H1 (cell line): ENCODE data around the gene EFCAB8. TPM values are rescaled to one million over a fixed set of nuclear protein-coding genes. Genes with fewer than 3 reads are reported as not detected.

Source experiments
- CTCF ChIA-PET: fragments of 300-600 bp; sonication (Branson Sonifier 250); formaldehyde crosslinking; loops from one replicate; lab custom pipeline; 2021; ENCODE audit not compliant: partially characterized antibody; lab: Charles Lee
- POLR2A ChIA-PET: fragments of 300-600 bp; sonication (Branson Sonifier 250); formaldehyde crosslinking; loops from one replicate; lab custom pipeline; 2021; ENCODE audit warnings: inconsistent platforms; ENCODE audit not compliant: partially characterized antibody; lab: Charles Lee
- DNase-seq, 2 experiments: peaks; one replicate each; pipeline versions ENCODE4 v3.0.0 to v3.0.0-alpha.2; 2010 to 2022; ENCODE audit warnings: low spot score in 2 of 2, low read depth in 1 of 2, mixed read lengths in 1 of 2
- FAIRE-seq: peaks from 2 replicates; lab custom pipeline; 2011; peaks lifted over from hg19 to GRCh38; lab: Jason Lieb, UNC
- H2AFZ ChIP-seq: 2 replicates; pipeline ENCODE4 v1.8.1; 2012; ENCODE audit warnings: low read length, inconsistent platforms
- H2AK5ac ChIP-seq: 2 replicates; pipeline ENCODE4 v1.6.1; 2013; ENCODE audit warnings: low read depth, low read length
- H2BK120ac ChIP-seq: replicated peaks from 2 replicates; pipeline ENCODE3; 2013; ENCODE audit warnings: low read depth, low read length, inconsistent platforms
- H2BK12ac ChIP-seq: 2 replicates; pipeline ENCODE4 v1.6.1; 2013; ENCODE audit warnings: low read depth, low read length
- H2BK15ac ChIP-seq: 2 replicates; pipeline ENCODE4 v1.6.1; 2013; ENCODE audit warnings: low read length
- H2BK20ac ChIP-seq: 2 replicates; pipeline ENCODE4 v1.6.1; 2013; ENCODE audit warnings: low read length
- H2BK5ac ChIP-seq: 2 replicates; pipeline ENCODE4 v1.6.1; 2013; ENCODE audit warnings: low read depth, low read length
- H3K14ac ChIP-seq: 2 replicates; pipeline ENCODE4 v1.6.1; 2013; ENCODE audit warnings: inconsistent platforms; ENCODE audit not compliant: insufficient read length
- H3K18ac ChIP-seq: 2 replicates; pipeline ENCODE4 v1.6.1; 2013; ENCODE audit warnings: low read length; ENCODE audit errors: extremely low read depth
- H3K23ac ChIP-seq: 2 replicates; pipeline ENCODE4 v1.6.1; 2013; ENCODE audit warnings: inconsistent platforms; ENCODE audit not compliant: insufficient read length
- H3K23me2 ChIP-seq: 2 replicates; pipeline ENCODE4 v1.6.1; 2013; ENCODE audit warnings: low read depth, low read length
- H3K27ac ChIP-seq: 2 replicates; pipeline ENCODE4 v1.6.1; 2011; ENCODE audit warnings: low read depth, low read length, inconsistent platforms
- H3K27me3 ChIP-seq, 4 experiments: replicated peaks in 1 of 4; 1 replicate in 1 of 4; 2 replicates in 3 of 4; pipeline versions ENCODE4 v1.6.1 to v1.8.1; 2011 to 2013; ENCODE audit warnings: low read length in 3 of 4, mild to moderate bottlenecking in 3 of 4, inconsistent platforms in 2 of 4, mixed read lengths in 2 of 4, moderate library complexity in 1 of 4; ENCODE audit not compliant: control insufficient read depth in 3 of 4, insufficient read depth in 3 of 4; ENCODE audit errors: extremely low read depth in 1 of 4
- H3K36me3 ChIP-seq, 4 experiments: 2 replicates each; pipeline versions ENCODE4 v1.6.1 to v1.8.1; 2011 to 2013; ENCODE audit warnings: mild to moderate bottlenecking in 4 of 4, low read length in 3 of 4, moderate library complexity in 2 of 4, control low read depth in 1 of 4, inconsistent platforms in 1 of 4; ENCODE audit not compliant: insufficient read depth in 4 of 4, control insufficient read depth in 2 of 4
- H3K4ac ChIP-seq: replicated peaks from 2 replicates; pipeline ENCODE3; 2013; ENCODE audit warnings: low read length, low read depth, mixed read lengths, inconsistent platforms; ENCODE audit not compliant: insufficient read length
- H3K4me1 ChIP-seq, 4 experiments: replicated peaks in 1 of 4; 1 replicate in 1 of 4; 2 replicates in 3 of 4; pipeline versions ENCODE4 v1.6.1 to v1.8.1; 2011 to 2013; ENCODE audit warnings: low read length in 3 of 4, inconsistent platforms in 2 of 4, mixed read lengths in 1 of 4; ENCODE audit not compliant: insufficient read depth in 4 of 4, control insufficient read depth in 3 of 4
- H3K4me2 ChIP-seq, 2 experiments: 2 replicates each; pipeline versions ENCODE4 v1.6.1 to v1.8.1; 2011 to 2013; ENCODE audit warnings: low read depth in 2 of 2, low read length in 2 of 2, control low read depth in 1 of 2, inconsistent platforms in 1 of 2, mild to moderate bottlenecking in 1 of 2; ENCODE audit not compliant: insufficient read depth in 1 of 2
- H3K4me3 ChIP-seq, 4 experiments: fragments of 200-600, 300-600 bp in 1 of 4; sonication (generic), shearing (Covaris generic), sonication (Bioruptor Twin) in 1 of 4; 2 replicates each; pipeline versions ENCODE4 v1.5.1 to v1.8.1; 2011 to 2016; ENCODE audit warnings: low read length in 4 of 4, low read depth in 3 of 4, control low read depth in 2 of 4, inconsistent platforms in 2 of 4, mild to moderate bottlenecking in 2 of 4, mixed read lengths in 1 of 4, moderate library complexity in 1 of 4; ENCODE audit not compliant: insufficient read depth in 2 of 4; ENCODE audit errors: extremely low read depth in 1 of 4
- H3K56ac ChIP-seq: replicated peaks from 2 replicates; pipeline ENCODE3; 2013; ENCODE audit warnings: low read depth, mild to moderate bottlenecking, mixed read lengths, low read length, inconsistent platforms; ENCODE audit not compliant: insufficient read length
- H3K79me1 ChIP-seq: 2 replicates; pipeline ENCODE4 v1.6.1; 2013; ENCODE audit warnings: low read depth, low read length, control low read depth
- H3K79me2 ChIP-seq, 2 experiments: 2 replicates each; pipeline versions ENCODE4 v1.6.1 to v1.8.1; 2012 to 2013; ENCODE audit warnings: low read length in 2 of 2, mild to moderate bottlenecking in 2 of 2, inconsistent platforms in 1 of 2; ENCODE audit not compliant: insufficient read depth in 2 of 2, control insufficient read depth in 1 of 2
- H3K9ac ChIP-seq, 4 experiments: replicated peaks in 1 of 4; 1 replicate in 1 of 4; 2 replicates in 3 of 4; pipeline versions ENCODE4 v1.6.1 to v1.8.1; 2011 to 2013; ENCODE audit warnings: low read depth in 3 of 4, low read length in 3 of 4, control low read depth in 2 of 4, mild to moderate bottlenecking in 2 of 4, moderate library complexity in 2 of 4, inconsistent platforms in 1 of 4; ENCODE audit errors: extremely low read depth in 1 of 4
- H3K9me3 ChIP-seq, 2 experiments: 2 replicates each; pipeline versions ENCODE4 v1.6.1 to v1.8.1; 2012 to 2013; ENCODE audit warnings: mild to moderate bottlenecking in 2 of 2, moderate library complexity in 2 of 2, control low read depth in 1 of 2, inconsistent platforms in 1 of 2, low read depth in 1 of 2, low read length in 1 of 2, mixed read lengths in 1 of 2; ENCODE audit not compliant: insufficient read depth in 2 of 2
- H4K20me1 ChIP-seq, 2 experiments: replicated peaks in 1 of 2; 2 replicates each; pipeline versions ENCODE3 to v1.8.1; 2011 to 2013; ENCODE audit warnings: inconsistent platforms in 2 of 2, low read length in 2 of 2, mild to moderate bottlenecking in 1 of 2; ENCODE audit not compliant: insufficient read depth in 2 of 2, control insufficient read depth in 1 of 2
- H4K5ac ChIP-seq: 2 replicates; pipeline ENCODE4 v1.6.1; 2013; ENCODE audit warnings: low read length, low read depth, mixed read lengths, inconsistent platforms; ENCODE audit not compliant: insufficient read length
- H4K8ac ChIP-seq: 2 replicates; pipeline ENCODE4 v1.8.0; 2013; ENCODE audit warnings: mild to moderate bottlenecking, moderate library complexity, low read length, inconsistent platforms; ENCODE audit not compliant: insufficient read depth; ENCODE audit errors: extremely low read depth
- H4K91ac ChIP-seq: replicated peaks from 2 replicates; pipeline ENCODE3; 2013; ENCODE audit warnings: low read length, mixed read lengths, inconsistent platforms; ENCODE audit not compliant: insufficient read length
- ASH2L ChIP-seq: fragments of 200-600, 300-600 bp; sonication (generic); IDR thresholded peaks from one replicate; pipeline ENCODE4 v1.7.1; 2017; ENCODE audit warnings: low read length
- BACH1 ChIP-seq: IDR thresholded peaks from 2 replicates; pipeline ENCODE4 v1.6.1; 2012; ENCODE audit warnings: low read length, improper control_type of control experiment
- EP300 ChIP-seq, 2 experiments: IDR thresholded peaks; 1 replicate in 1 of 2; 2 replicates in 1 of 2; pipeline ENCODE4 v1.6.1; 2011 to 2012; ENCODE audit warnings: low read depth in 2 of 2, low read length in 2 of 2, mild to moderate bottlenecking in 2 of 2, borderline replicate concordance in 1 of 2, inconsistent platforms in 1 of 2, moderate library complexity in 1 of 2
- HDAC2 ChIP-seq, 2 experiments: fragments of 300-600 bp in 1 of 2; sonication (generic) in 1 of 2; IDR thresholded peaks; 2 replicates each; pipeline ENCODE4 v1.6.1; 2011 to 2012; ENCODE audit warnings: low read depth in 2 of 2, low read length in 2 of 2, mild to moderate bottlenecking in 2 of 2, moderate library complexity in 2 of 2, borderline replicate concordance in 1 of 2, inconsistent platforms in 1 of 2
- KDM5A ChIP-seq: fragments of 200-600 bp; IDR thresholded peaks from 2 replicates; pipeline ENCODE4 v1.7.1; 2012; ENCODE audit warnings: mild to moderate bottlenecking, low read length, inconsistent platforms, mixed read lengths
- PHF8 ChIP-seq: fragments of 200-600 bp; sonication (generic); conservative IDR thresholded peaks from 2 replicates; pipeline ENCODE4 v1.7.1; 2012; ENCODE audit warnings: low read depth, mild to moderate bottlenecking, inconsistent platforms, low read length, moderate library complexity
- POLR2AphosphoS5 ChIP-seq: IDR thresholded peaks from 2 replicates; pipeline ENCODE4 v1.6.1; 2011; ENCODE audit warnings: low read depth, low read length
- RAD21 ChIP-seq, 2 experiments: IDR thresholded peaks in 1 of 2; conservative IDR thresholded peaks in 1 of 2; 2 replicates each; pipeline ENCODE4 v1.6.1; 2011; ENCODE audit warnings: low read depth in 2 of 2, low read length in 2 of 2, improper control_type of control experiment in 1 of 2, inconsistent platforms in 1 of 2, mild to moderate bottlenecking in 1 of 2, moderate library complexity in 1 of 2
- RFX5 ChIP-seq: IDR thresholded peaks from 2 replicates; pipeline ENCODE4 v1.6.1; 2011; ENCODE audit warnings: low read depth, low read length, improper control_type of control experiment, borderline replicate concordance
- SIRT6 ChIP-seq: IDR thresholded peaks from one replicate; pipeline ENCODE4 v1.7.1; 2012; ENCODE audit warnings: low read length, inconsistent platforms
- ZNF274 ChIP-seq: IDR thresholded peaks from 2 replicates; pipeline ENCODE4 v1.7.0; 2012; ENCODE audit warnings: low read length, borderline replicate concordance; ENCODE audit errors: extremely low read depth
- WGBS, 2 experiments: shearing (Covaris generic) in 1 of 2; methylation state at CpG; one replicate each; pipeline versions ENCODE4 v1.1.6 to v1.1.7; 2013 to 2015; ENCODE audit warnings: low lambda C conversion rate in 2 of 2, mixed read lengths in 2 of 2, inconsistent platforms in 1 of 2, low coverage in 1 of 2, missing lambda C conversion rate in 1 of 2; ENCODE audit not compliant: insufficient replicate concordance in 2 of 2, insufficient coverage in 1 of 2, insufficient read length in 1 of 2; ENCODE audit errors: extremely low coverage in 1 of 2, missing lambda C conversion rate in 1 of 2; 5-methylcytosine and 5-hydroxymethylcytosine counted together
- polyA plus RNA-seq, 7 experiments: library from polyadenylated mRNA; depleted of rRNA in 3 of 7; stranded (reverse) in 5 of 7; unstranded in 2 of 7; fragments of >200 nt in 5 of 7; fragments of 200-250 nt in 2 of 7; gene quantifications; 1 replicate in 5 of 7; 2 replicates in 1 of 7; 4 replicates in 1 of 7; pipeline versions ENCODE4 v1.2.1 to v1.2.3, GENCODE V29; 2011 to 2013; ENCODE audit warnings: missing spikeins in 2 of 7, mixed read lengths in 2 of 7
- total RNA-seq: library from RNA; stranded (reverse); fragmentation: NEBNext Ultra II Directional; extraction: Animal tissue kit (Norgen Biotek cat#: 25700); gene quantifications from 2 replicates; pipeline ENCODE4 v1.2.1, GENCODE V29; 2021

Gene EFCAB8
- total and polyA plus RNA-seq, 2 of the 8 experiments (the other 6 are each of a cell fraction or from before 2014, with no cell fraction given) = 0.06 to 0.20 TPM

DNA sequence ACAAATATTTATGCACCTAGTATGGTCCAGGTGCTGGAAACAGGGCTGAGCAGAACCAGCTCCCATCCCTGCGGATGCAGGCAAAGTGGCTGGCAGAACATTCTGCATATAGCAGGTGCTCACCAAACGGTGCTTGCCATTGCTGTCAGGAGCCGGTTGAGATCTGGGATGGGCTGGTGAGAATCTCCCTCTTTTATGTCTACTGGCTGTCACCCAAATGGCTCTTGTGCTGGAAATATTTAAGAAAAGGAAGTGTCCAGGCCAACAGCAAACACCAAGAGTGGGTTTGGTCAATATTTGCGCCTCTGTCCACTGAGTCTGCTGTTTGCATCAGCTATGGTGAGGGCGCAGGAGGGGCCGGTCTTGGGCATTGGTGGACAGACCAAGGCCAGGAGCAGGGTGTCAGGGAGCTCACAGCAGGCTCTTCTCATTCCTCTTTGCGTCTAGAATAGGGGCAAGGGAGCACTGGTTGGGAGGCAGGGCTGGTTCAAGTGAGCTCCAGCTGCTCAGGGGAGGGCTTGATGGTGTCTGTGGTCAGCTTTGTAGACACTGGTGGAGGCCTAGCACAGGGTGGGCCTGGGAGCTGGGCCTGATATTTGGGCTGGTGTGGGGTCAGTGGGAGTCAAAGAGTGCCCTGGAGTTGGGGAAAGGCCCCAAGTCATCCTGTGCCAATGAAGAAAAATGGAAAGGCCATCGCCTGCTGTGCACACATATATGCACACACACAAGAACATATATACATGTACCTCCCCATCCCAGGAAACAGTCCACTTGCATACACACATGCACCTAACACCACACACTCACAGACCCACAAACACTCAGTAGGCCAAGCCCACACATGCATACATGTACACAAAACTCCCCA, 147.4 kb downstream of the EFCAB8 start:
- H2BK20ac ChIP-seq = no peak overlapping the region; the same call in 1 of the 2 replicates
- H3K4me1 ChIP-seq = no peaks in the 10 kb centered on the region; a peak in 2 of 7 replicates
- H4K20me1 ChIP-seq = no peaks in the 10 kb centered on the region
- no peak overlapping the region for H3K4me2 ChIP-seq
- no peak overlapping the region for H3K23ac ChIP-seq
- no peak overlapping the region for H2BK120ac ChIP-seq
- POLR2A ChIA-PET = no interaction called here
- no peak overlapping the region for H3K4ac ChIP-seq
- FAIRE-seq = no peak
- no peak overlapping the region for H4K91ac ChIP-seq
- H3K36me3 ChIP-seq = no peaks in the 10 kb centered on the region
- no peak overlapping the region for H2AK5ac ChIP-seq
- no peak overlapping the region for H3K27ac ChIP-seq
- H3K14ac ChIP-seq = no peak overlapping the region
- no peaks in the 10 kb centered on the region for H3K27me3 ChIP-seq
- no peaks in the 10 kb centered on the region for H3K79me2 ChIP-seq
- no peaks in the 10 kb centered on the region for H3K23me2 ChIP-seq
- no peak overlapping the region for H2BK12ac ChIP-seq
- H3K18ac ChIP-seq = no peak overlapping the region
- no peak overlapping the region for H2BK15ac ChIP-seq
- H2BK5ac ChIP-seq = no peak overlapping the region
- H4K8ac ChIP-seq = no peak overlapping the region
- H3K56ac ChIP-seq = no peak overlapping the region
- no peak overlapping the region for H4K5ac ChIP-seq
- H3K9ac ChIP-seq = no peak overlapping the region
- CTCF ChIA-PET = interaction anchor here (0.7 to 9.1 kb wide), 15 partner anchors 11 to 258 kb away, joined by 3 to 86 read pairs (median 5); no protein-coding TSS in a partner anchor
- WGBS, 2 experiments = 87% methylated on average over 8 of the region's 8 CpGs; no CpG with 5 or more reads in 1 of the 2 experiments
- 0 out of 4 replicates have a peak, but pooled peaks cover 0 to 2% of the 10 kb centered on the region in 2 experiments for H3K9me3 ChIP-seq
- H3K79me1 ChIP-seq = no peaks in the 10 kb centered on the region
- no peak overlapping the region for H3K4me3 ChIP-seq
- H2AFZ ChIP-seq = no peak overlapping the region
- DNase-seq = no peak
- TF ChIP-seq RFX5 = no peak
- TF ChIP-seq EP300 (IDR thresholded peaks at IDR 0.05; ENCODE audit: borderline replicate concordance in 1 of 2, low read depth in 2 of 2, low read length in 2 of 2) = no peak
- no peak for TF ChIP-seq HDAC2 (IDR thresholded peaks at IDR 0.05; ENCODE audit: borderline replicate concordance in 1 of 2, low read depth in 2 of 2, low read length in 2 of 2)
- TF ChIP-seq KDM5A = no peak
- TF ChIP-seq BACH1 = no peak
- TF ChIP-seq RAD21 (IDR thresholded peaks at IDR 0.05 in 1 of 2, conservative IDR thresholded peaks at IDR 0.05 in 1 of 2; ENCODE audit: low read depth in 2 of 2, low read length in 2 of 2) = no peak
- no peak for TF ChIP-seq PHF8
- TF ChIP-seq SIRT6 = no peak
- no peak for TF ChIP-seq ASH2L
- TF ChIP-seq ZNF274 = no peak
- TF ChIP-seq POLR2AphosphoS5 = no peak
